Esophagus muscularis mucosa (tissue), 4 donors: ENCODE results near the gene ZNF622.

Experiments
- EP300 ChIP-seq: sonication (generic); formaldehyde crosslinking; IDR thresholded peaks from one replicate; pipeline ENCODE4 v1.6.1; 2017; ENCODE audit warnings: antibody characterized with exemption
- POLR2A ChIP-seq: fragments of 450-650 bp; IDR thresholded peaks from one replicate; pipeline ENCODE4 v1.6.1; 2017; ENCODE audit warnings: antibody characterized with exemption, moderate library complexity, mild to moderate bottlenecking, low read depth
- TF ChIP-seq, protein P1 (sequence below), 3 experiments: fragments of 200-600 bp in 2 of 3; fragments of 450-650 bp in 1 of 3; sonication (generic) in 2 of 3; IDR thresholded peaks; one replicate each; pipeline ENCODE4 v1.5.1; 2017 to 2019; ENCODE audit warnings: antibody characterized with exemption in 3 of 3, mild to moderate bottlenecking in 2 of 3, moderate library complexity in 1 of 3

- TF ChIP-seq, protein P1, sequence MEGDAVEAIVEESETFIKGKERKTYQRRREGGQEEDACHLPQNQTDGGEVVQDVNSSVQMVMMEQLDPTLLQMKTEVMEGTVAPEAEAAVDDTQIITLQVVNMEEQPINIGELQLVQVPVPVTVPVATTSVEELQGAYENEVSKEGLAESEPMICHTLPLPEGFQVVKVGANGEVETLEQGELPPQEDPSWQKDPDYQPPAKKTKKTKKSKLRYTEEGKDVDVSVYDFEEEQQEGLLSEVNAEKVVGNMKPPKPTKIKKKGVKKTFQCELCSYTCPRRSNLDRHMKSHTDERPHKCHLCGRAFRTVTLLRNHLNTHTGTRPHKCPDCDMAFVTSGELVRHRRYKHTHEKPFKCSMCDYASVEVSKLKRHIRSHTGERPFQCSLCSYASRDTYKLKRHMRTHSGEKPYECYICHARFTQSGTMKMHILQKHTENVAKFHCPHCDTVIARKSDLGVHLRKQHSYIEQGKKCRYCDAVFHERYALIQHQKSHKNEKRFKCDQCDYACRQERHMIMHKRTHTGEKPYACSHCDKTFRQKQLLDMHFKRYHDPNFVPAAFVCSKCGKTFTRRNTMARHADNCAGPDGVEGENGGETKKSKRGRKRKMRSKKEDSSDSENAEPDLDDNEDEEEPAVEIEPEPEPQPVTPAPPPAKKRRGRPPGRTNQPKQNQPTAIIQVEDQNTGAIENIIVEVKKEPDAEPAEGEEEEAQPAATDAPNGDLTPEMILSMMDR (IDR thresholded peaks at IDR 0.05), result no peak
- TF ChIP-seq EP300 (no peak), POLR2A (no peak)
These were observed 3.8 kb downstream of the ZNF622 start for GRCh38 chr5:16461782-16462181.
